ENCODE measurements around the gene ASF1A.
"Not testable (repeated sequence)": the region's sequence is repeated elsewhere in the genome, so short reads cannot be mapped to it uniquely, and the experiment has no call there.

The ASF1A gene

DNA sequence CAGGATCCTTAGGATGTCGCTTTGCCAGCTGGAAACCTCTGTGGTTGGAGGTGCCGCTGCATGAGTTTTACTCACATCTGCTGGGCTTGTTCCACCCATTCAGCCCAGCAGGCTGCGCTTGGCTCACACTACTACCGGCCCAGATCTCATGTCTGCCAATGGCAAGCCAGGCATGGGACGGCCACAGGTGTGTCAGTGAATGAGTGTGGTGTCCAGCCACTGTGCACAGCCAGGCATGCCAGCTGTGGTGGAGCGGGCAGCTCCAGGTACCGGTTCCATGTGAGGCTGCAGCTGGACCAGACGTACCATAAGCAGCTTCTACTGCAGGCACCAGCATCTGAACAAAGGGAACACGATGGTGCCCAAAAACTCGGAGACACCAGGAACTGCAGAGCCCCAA is 33.1 kb upstream of the ASF1A start:
- no peak for TF ChIP-seq CTCF (IDR thresholded peaks at IDR 0.05; ENCODE audit: control extremely low read depth, extremely low read depth, low read depth, missing control alignments)
- ChIA-PET POLR2A (no interaction called here), CTCF (interaction anchor here (1.1 to 2.1 kb wide), 7 partner anchors 13 to 39 kb away, joined by 3 to 7 read pairs (median 3); no protein-coding TSS in a partner anchor)
- DNase-seq (ENCODE audit: extremely low spot score), result no peak

DNA sequence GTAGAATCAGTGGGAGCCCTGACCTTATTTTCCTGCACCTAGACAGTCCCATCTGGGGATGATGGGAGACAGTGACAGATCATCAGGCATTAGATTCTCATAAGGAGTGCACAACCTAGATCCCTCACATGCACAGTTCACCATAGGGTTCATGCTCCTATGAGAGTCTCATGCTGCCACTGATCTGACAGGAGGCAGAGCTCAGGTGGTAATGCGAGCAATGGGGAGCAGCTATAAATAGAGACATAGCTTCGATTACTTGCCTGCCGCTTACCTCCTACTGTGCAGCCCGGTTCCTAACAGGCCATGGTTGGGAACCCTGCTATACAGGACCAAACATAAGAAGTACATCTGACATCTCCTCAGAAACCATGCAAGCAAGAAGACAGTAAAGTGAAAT is 31.5 kb upstream of the ASF1A start:
- POLR2A ChIA-PET, result no interaction called here

GRCh38 chr6:118864341-118865099 is 29.4 kb upstream of the ASF1A start:
- DNase-seq (ENCODE audit: extremely low spot score), result no peak
- TF ChIP-seq CTCF (IDR thresholded peaks at IDR 0.05; ENCODE audit: control extremely low read depth, extremely low read depth, low read depth, missing control alignments), result no peak
- CTCF ChIA-PET, result interaction anchor here (0.6 to 2.6 kb wide), 13 partner anchors 10 to 55 kb away, joined by 3 to 13 read pairs (median 5); no protein-coding TSS in a partner anchor
- POLR2A ChIA-PET, result no interaction called here

More for the DNA sequence above, 31.5 kb upstream of the ASF1A start:
- DNase-seq (ENCODE audit: extremely low spot score), result no peak
- TF ChIP-seq CTCF (IDR thresholded peaks at IDR 0.05; ENCODE audit: control extremely low read depth, extremely low read depth, low read depth, missing control alignments), result no peak
- CTCF ChIA-PET, result interaction anchor here (1.2 to 2.1 kb wide), 3 partner anchors 14 to 53 kb away, joined by 4 to 7 read pairs (median 5); no protein-coding TSS in a partner anchor

- ChIA-PET POLR2A (no interaction called here), CTCF (interaction anchor here (0.6 to 2.6 kb wide), 15 partner anchors 11 to 300 kb away, joined by 3 to 13 read pairs (median 4); no protein-coding TSS in a partner anchor)
- TF ChIP-seq CTCF (IDR thresholded peaks at IDR 0.05; ENCODE audit: control extremely low read depth, extremely low read depth, low read depth, missing control alignments), result no peak
- DNase-seq (ENCODE audit: extremely low spot score), result no peak
Observed at GRCh38 chr6:118865100-118865391, 28.9 kb upstream of the ASF1A start.

- CTCF ChIA-PET, result interaction anchor here (1.3 kb wide), 1 partner anchor 23 kb away, joined by 3 read pairs; no protein-coding TSS in a partner anchor
Observed at GRCh38 chr6:118867181-118867580, 26.8 kb upstream of the ASF1A start.

GRCh38 chr6:118868901-118869300 is 25.1 kb upstream of the ASF1A start:
- POLR2A ChIA-PET; CTCF ChIA-PET; DNase-seq (ENCODE audit: extremely low spot score): not testable (repeated sequence)

More at GRCh38 chr6:118867181-118867580, 26.8 kb upstream of the ASF1A start:
- POLR2A ChIA-PET, result no interaction called here
- DNase-seq (ENCODE audit: extremely low spot score), result no peak
- TF ChIP-seq CTCF (IDR thresholded peaks at IDR 0.05; ENCODE audit: control extremely low read depth, extremely low read depth, low read depth, missing control alignments), result no peak

DNA sequence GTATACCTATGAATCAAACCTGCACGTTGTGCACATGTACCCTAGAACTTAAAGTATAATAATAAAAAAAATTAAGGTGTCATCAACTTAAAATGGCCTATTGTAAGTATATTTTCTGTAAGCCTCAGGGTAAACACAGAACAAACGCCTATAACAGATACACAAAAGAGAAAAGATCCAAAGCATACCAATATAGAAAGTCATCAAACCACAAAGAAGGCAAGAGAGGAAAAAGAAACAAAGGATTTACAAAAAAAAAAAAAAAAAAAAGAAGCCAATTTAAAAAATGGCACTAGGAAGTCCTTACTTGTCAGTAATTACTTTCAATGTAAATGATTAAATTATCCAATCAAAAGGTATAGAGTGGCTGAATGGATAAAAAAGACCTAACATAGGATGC is 24.6 kb upstream of the ASF1A start:
- ChIA-PET POLR2A (no interaction called here), CTCF (no interaction called here)
- no peak for TF ChIP-seq CTCF (IDR thresholded peaks at IDR 0.05; ENCODE audit: control extremely low read depth, extremely low read depth, low read depth, missing control alignments)
- no peak for DNase-seq (ENCODE audit: extremely low spot score)

Data from GM10248 (cell line).